Neural crest cell (in vitro differentiated cells): ENCODE measurements around the gene THRSP. TPM values are rescaled to one million over a fixed set of nuclear protein-coding genes. Genes with fewer than 3 reads are reported as not detected.

Experiments
- DNase-seq: peaks from one replicate; pipeline ENCODE4 v3.0.0; 2021; ENCODE audit warnings: low read depth, mixed read lengths, low spot score
- H3K27ac Mint-ChIP-seq: one replicate; pipeline ENCODE4 v1.8.0; 2021; ENCODE audit warnings: mild to moderate bottlenecking, mixed read lengths; ENCODE audit not compliant: unreplicated experiment
- H3K27me3 Mint-ChIP-seq: 2 replicates; pipeline ENCODE4 v1.8.0; 2021; ENCODE audit warnings: low read depth, mild to moderate bottlenecking, mixed read lengths
- H3K36me3 Mint-ChIP-seq: 2 replicates; pipeline ENCODE4 v1.8.0; 2021; ENCODE audit warnings: low read depth, mild to moderate bottlenecking, mixed read lengths
- H3K4me1 Mint-ChIP-seq: 2 replicates; pipeline ENCODE4 v1.8.0; 2021; ENCODE audit warnings: mixed read lengths
- H3K4me3 Mint-ChIP-seq: one replicate; pipeline ENCODE4 v1.8.0; 2021; ENCODE audit warnings: mild to moderate bottlenecking, mixed read lengths
- H3K9me3 Mint-ChIP-seq: 2 replicates; pipeline ENCODE4 v1.8.0; 2021; ENCODE audit warnings: mixed read lengths
- CTCF ChIP-seq: fragments of 200-600 bp; sonication (generic); conservative IDR thresholded peaks from 2 replicates; pipeline ENCODE4 v1.5.0; 2021; ENCODE audit warnings: antibody characterized with exemption, mild to moderate bottlenecking
- total RNA-seq: library from RNA; stranded (reverse); gene quantifications from 2 replicates; pipeline ENCODE4 v1.2.1, GENCODE V29; 2021

Gene THRSP
- total RNA-seq, 1 donor from 2014 or later: not detected

GRCh38 chr11:78061921-78062311, 1.7 kb upstream of the THRSP start:
- H3K36me3 Mint-ChIP-seq: no peaks in the 10 kb centered on the region
- no peaks in the 10 kb centered on the region for H3K27me3 Mint-ChIP-seq
- no peaks in the 10 kb centered on the region for H3K4me1 Mint-ChIP-seq
- no peak for DNase-seq
- no peaks in the 10 kb centered on the region for H3K9me3 Mint-ChIP-seq
- H3K4me3 Mint-ChIP-seq: no peak overlapping the region
- H3K27ac Mint-ChIP-seq: no peak overlapping the region
- TF ChIP-seq CTCF: no peak

- DNase-seq: no peak
- no peaks in the 10 kb centered on the region for H3K9me3 Mint-ChIP-seq
- peaks cover 4% of the 10 kb centered on the region for H3K36me3 Mint-ChIP-seq
- no peak overlapping the region for H3K4me3 Mint-ChIP-seq
- H3K27ac Mint-ChIP-seq: no peak overlapping the region
- no peaks in the 10 kb centered on the region for H3K27me3 Mint-ChIP-seq
- H3K4me1 Mint-ChIP-seq: no peaks in the 10 kb centered on the region
- no peak for TF ChIP-seq CTCF
Observed at GRCh38 chr11:78062671-78063070, 990 bp upstream of the THRSP start.

- Mint-ChIP-seq H3K27ac (no peak overlapping the region), H3K4me1 (no peaks in the 10 kb centered on the region), H3K27me3 (no peaks in the 10 kb centered on the region), H3K36me3 (peaks cover 8% of the 10 kb centered on the region), H3K4me3 (no peak overlapping the region), H3K9me3 (no peaks in the 10 kb centered on the region)
- TF ChIP-seq CTCF: no peak
- no peak for DNase-seq
Observed at GRCh38 chr11:78065203-78065602, 1.5 kb downstream of the THRSP start.

- Mint-ChIP-seq H3K36me3 (peaks cover 10% of the 10 kb centered on the region), H3K4me1 (no peaks in the 10 kb centered on the region), H3K27ac (no peak overlapping the region), H3K9me3 (no peaks in the 10 kb centered on the region), H3K27me3 (no peaks in the 10 kb centered on the region), H3K4me3 (no peak overlapping the region)
- DNase-seq: no peak
- TF ChIP-seq CTCF: no peak
Observed at GRCh38 chr11:78066471-78066870, 2.8 kb downstream of the THRSP start.

GRCh38 chr11:78067704-78068103, 4.0 kb downstream of the THRSP start:
- H3K4me1 Mint-ChIP-seq: no peaks in the 10 kb centered on the region
- peaks cover 13% of the 10 kb centered on the region for H3K36me3 Mint-ChIP-seq
- H3K9me3 Mint-ChIP-seq: no peaks in the 10 kb centered on the region
- DNase-seq: no peak
- H3K4me3 Mint-ChIP-seq: no peak overlapping the region
- no peak for TF ChIP-seq CTCF
- no peaks in the 10 kb centered on the region for H3K27me3 Mint-ChIP-seq
- H3K27ac Mint-ChIP-seq: no peak overlapping the region

GRCh38 chr11:78069465-78069864, 5.8 kb downstream of the THRSP start:
- Mint-ChIP-seq H3K27ac (no peak overlapping the region), H3K36me3 (peaks cover 13% of the 10 kb centered on the region), H3K27me3 (no peaks in the 10 kb centered on the region), H3K4me1 (peaks cover under 1% of the 10 kb centered on the region), H3K4me3 (no peak overlapping the region), H3K9me3 (no peaks in the 10 kb centered on the region)
- no peak for DNase-seq
- no peak for TF ChIP-seq CTCF
